Tongue (tissue), 2 donors: Measurements from ENCODE around the gene VEGFB. TPM values are rescaled to one million over a fixed set of nuclear protein-coding genes. Genes with fewer than 3 reads are reported as not detected.

Experiments
- DNase-seq: peaks from one replicate; pipeline ENCODE4 v3.0.0-alpha.2; 2015
- total RNA-seq: library from RNA; depleted of rRNA; stranded (reverse); fragments of >200 nt; gene quantifications from one replicate; pipeline ENCODE4 v1.2.3, GENCODE V29; 2014

The VEGFB gene
- total RNA-seq, 1 donor from 2014 or later: 46.5 TPM

GRCh38 chr11:64262271-64263002, 28.1 kb downstream of the VEGFB start:
- DNase-seq: no peak

DNA sequence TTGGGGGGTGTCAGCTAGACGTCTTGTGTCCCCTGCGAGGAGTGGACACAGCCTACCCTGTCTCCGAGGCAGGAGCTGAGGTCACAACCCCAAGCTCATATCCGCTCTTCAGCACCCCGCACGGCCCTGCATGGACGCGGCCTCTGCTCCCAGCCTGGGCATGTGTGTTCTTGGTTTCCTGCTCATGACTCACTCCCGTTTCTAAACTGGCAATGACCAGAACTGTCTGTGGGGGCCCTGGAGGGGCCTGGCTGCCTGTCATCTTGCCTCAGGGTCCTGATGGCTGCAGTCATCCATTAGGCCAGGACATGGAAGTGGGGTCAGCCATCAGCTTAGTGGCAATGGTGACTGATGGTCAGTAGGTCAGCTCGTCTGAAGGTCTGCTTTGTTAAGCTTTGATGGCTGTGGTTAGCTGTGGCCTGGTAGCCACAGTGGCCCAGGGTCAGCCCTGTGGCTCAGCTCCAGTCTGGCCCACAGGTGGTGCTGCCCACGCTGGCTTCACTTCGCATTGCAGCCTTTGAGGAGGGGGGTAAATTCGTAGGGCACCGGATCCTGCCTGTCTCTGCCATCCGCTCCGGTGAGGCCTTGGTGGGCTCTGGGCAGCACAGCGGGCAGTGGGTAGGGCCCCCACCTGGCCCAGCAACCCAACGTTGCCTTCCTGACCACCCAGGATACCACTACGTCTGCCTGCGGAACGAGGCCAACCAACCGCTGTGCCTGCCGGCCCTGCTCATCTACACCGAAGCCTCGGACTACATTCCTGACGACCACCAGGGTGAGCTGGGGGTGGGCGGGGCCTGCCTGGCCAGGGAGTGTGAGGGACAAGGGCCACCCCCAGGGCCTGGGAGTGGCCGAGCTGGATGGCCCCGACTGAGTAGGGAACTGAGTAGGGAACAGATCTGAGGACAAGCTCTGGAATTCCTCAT, 28.9 kb downstream of the VEGFB start:
- DNase-seq: no peak

DNA sequence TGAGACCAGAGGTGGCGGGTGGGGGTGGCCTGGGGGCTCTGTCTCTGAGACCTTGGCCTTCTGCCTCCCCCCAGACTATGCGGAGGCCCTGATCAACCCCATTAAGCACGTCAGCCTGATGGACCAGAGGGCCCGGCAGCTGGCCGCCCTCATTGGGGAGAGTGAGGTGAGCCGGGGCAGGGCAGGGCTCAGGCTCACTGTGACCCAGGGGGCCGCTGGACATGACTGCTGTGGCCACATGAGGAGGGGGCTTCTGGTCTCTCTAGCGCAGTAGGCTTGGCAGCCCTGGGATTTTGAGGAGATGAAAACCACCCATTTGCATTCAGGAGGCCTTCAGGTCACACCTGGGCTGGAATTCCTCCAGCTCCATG, 29.5 kb downstream of the VEGFB start:
- no peak for DNase-seq

DNA sequence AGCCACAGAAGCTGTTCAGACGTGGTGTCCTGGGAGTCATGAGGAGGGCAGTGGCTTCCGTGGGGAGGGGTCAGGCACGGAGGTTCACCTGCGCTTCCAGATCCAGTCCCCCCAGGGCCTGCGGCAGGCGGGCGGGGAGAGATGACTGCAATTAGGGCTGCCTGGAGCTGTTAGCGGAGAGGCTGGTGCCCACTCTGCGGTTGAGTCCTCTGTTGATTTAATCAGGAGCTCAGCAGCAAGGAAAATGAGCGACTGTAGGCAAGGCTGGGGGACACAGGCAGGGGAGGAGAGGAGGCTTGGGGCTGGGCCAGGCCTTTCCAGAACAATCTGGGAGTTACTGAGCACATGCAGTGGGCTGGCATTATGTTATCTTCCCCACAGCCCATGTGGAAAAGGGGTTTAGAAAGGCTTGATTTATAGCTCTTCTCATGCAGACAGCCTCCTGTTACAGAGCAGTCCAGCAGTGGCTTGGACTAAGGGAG, 30.0 kb downstream of the VEGFB start:
- no peak for DNase-seq

DNA sequence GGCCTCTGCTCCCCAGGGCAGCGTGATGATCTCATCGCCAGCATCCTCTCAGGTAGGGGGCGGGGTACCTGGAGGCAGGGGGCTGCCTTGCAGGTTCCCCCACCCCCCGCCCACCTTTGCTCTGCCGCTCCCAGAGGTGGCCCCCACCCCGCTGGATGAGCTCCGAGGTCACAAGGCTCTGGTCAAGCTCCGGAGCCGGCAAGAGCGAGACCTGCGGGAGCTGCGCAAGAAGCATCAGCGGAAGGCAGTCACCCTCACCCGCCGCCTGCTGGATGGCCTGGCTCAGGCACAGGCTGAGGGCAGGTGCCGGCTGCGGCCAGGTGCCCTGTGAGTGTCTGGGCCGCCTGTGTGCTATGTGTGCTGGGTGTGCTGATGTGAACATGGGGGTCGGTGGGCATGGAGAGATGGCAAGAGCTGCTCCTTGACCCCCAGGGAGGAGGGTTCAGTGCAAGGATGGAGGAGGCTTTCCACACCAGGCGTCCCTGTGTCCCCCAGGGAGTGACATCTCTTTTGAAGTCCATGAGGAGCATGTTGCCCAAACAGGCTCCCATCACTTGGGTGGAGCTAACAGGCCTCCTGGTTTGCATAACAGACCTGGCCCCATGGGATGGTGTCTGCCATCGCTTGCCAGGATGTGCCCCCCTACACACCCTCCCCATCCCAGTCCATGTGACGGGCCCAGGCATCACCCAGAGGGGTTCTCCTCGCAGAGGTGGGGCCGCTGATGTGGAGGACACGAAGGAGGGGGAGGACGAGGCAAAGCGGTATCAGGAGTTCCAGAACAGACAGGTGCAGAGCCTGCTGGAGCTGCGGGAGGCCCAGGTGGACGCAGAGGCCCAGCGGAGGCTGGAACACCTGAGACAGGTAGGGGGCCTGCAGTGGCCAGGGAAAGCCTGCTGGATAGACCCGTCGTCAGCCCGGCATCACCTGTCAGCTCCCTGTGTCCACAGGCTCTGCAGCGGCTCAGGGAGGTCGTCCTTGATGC, 31.1 kb downstream of the VEGFB start:
- DNase-seq: no peak

- DNase-seq: no peak
Measured at GRCh38 chr11:64266339-64266738, 32.0 kb downstream of the VEGFB start.

DNA sequence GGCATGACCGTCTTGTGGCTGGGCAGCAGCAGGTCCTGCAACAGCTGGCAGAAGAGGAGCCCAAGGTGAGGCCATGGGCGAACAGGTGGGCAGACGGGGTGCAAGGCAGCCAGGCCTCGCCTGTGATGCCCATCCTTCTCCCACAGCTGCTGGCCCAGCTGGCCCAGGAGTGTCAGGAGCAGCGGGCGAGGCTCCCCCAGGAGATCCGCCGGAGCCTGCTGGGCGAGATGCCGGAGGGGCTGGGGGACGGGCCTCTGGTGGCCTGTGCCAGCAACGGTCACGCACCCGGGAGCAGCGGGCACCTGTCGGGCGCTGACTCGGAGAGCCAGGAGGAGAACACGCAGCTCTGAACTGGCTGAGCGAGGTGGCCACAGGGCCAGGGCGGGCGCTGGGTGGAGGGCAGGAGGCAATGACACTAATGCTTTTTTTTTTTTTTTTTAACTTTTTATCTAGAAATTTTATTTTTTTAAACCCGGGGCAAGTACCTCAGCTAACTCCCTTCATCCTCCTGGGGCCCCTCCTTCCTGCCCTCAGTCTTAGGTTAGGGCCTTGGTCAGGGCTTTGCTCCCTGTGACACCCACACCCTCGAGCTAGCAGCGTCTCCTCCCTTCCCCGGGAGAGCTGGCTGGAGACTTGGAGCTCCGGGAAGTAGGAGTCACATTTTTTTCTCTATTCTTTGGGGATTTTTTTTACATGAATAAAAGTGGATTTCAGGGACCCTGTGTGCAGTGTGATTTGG, 33.0 kb downstream of the VEGFB start:
- DNase-seq: no peak

DNA sequence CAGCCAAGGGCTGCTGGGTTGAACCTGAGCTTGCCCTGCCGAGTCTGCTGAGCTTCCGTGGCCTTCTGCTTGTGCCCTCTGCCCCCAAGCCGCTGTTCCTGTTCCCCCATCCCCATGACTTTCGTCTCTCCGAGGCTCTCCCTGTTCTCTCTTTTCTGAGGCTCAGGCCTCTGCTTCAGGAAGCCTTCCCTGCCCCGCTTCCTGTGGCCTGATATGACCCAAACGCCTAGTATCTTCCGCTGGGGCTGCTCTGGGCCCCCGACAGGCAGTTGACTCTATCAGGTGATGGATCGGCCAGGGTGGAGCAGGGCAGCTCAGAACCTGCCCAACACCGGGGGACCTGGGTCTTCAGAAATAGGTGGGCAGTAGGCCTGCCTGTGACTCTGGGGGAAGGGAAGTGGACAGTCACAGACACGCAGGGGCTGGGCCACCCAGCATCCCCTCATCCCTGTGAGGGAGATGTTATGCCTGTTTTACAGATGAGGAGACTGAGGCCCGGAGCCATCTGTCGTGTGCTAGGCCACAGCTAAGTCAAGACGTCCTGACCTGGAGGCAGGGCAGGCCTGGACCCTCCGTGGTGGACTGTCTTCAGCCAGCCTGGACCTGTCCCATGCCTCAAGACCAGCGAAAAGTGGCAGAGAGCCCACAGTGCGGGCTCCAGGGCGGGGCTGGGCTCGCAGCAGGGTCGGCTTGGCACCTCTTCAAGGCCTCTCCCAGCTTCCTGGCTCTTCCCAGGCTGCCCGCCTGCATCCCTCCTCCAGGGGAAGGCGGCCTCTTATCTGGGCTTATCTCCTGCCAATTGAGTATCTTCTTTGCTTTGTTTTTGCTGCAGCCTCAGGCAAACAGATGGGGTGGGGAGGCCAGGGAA, 33.9 kb downstream of the VEGFB start:
- peak; percentile 62 for DNase-seq

DNA sequence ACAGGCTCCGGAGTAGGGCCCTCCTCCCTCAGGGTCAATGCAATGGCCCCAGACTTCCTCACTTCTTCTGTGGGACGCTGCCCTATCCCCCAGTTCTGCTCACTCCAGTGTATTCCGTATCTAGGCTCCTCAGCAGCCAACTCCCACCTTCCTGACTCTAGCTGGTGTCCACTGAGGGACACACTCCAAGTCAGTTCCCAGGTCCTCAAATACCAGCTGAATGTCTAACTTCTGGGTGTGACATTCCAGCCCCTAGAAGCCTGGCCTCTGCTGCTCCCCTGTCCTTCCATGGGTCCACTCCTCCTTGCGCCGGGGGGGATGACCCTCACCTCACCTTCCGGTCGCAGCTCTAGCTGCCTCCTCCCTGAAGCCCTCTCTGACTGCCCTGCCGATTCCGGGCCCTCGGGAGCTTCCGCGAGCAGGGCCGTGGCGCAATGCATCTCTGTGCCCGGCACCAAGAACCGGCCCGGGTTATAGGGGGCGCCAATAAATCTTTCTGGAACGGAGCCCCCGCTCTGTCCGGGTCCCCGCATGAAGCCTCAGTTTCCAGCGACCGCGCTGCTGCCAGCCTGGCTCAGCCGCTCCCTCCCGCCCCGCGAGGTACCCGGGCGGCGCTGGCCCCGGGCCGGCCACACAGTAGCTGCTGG, 34.6 kb downstream of the VEGFB start:
- DNase-seq: no peak

GRCh38 chr11:64269540-64270220, 35.3 kb downstream of the VEGFB start:
- peak; percentile 100 for DNase-seq

DNA sequence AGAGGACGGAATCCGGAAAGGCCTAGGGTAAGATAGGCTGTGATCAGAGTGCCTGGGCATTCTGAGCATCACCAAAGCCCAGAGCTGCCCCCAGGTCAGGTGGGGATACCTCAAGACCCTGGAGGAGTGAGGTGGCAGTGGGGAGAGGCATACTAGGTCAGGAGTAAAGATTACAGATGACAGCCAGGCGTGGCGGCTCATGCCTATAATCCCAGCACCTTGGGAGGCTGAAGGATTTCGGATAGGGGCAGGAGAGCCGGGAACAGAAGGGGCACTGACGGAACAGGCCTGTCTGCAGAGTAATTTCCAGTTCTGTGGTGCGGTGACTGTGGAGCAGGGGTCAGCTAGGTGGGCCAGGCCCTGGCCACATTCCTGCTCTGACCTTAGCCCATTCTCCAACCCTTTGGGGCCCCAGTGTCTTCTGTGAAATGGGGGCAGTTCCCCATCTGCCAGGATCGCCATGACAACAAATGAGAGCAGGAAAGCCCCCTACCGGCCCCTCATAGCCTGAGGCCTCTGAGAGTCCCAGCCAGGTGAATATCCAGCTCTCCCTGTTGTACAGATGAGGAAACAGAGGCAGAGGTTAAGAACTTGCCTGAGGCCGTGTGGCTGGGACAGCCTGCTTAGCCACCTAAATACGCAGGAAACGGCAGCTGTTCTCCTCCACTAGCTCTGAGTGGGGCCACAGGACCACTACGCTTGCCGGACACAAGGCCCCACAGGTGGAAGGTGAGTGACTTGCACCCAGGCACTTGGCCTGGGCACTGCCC, 40.8 kb downstream of the VEGFB start:
- no peak for DNase-seq

DNA sequence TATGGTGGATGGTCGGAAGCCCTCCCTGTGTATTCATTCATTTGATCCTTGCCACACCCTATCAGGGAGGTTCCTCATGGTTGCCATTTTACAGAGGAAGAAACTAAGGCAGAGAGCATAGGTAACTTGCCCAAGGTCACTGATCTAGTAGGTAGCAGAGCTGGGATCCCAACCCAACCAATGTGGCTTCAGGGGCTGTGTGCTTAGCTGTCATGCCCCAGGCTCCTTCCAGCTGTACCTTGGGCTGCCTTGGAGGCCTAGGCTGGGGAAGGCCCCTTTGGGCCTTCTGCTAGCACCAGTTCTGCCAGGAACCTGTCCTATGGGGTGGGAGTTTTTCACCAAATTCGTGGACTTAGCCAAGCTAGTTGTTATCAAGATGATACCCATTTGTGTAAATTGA, 41.5 kb downstream of the VEGFB start:
- no peak for DNase-seq

DNA sequence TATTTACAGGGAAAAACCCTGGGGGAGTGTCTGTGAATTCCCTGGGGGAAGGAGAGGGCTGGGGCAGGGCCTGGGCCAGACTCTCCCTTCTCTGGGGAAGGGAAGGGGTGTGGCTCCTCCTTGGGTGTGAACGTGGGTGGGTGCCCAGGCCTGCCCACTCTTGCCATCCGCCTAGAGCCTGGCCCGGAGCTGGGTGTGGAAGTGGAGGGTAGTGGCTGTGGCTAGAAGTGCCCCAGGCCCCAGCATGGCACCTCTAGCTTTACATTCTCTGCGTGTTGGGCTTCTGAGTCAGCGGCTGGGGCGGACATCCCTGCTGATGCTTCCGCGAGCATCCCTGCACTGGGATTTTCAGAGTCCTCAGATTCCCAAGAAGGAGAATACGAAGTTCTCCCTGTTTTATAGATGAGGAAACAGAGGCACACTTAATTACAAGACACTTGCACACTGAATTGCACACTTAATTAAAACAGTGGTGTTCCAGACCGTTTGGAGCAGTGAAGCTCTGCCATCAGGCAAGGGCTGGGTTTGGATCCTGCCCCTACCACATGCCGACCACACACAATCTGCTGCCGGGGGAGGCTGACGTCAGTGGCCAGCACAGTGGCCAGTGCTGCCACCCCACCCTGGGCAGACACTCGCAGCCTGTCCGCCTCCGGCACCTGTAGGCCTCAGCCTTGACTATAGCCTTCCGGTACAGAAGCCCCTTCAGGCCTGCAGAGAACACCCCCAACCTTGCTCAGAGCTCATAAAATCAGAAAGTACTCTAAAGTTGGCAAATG, 42.5 kb downstream of the VEGFB start:
- no peak for DNase-seq

GRCh38 chr11:64278576-64279190, 44.3 kb downstream of the VEGFB start:
- no peak for DNase-seq

GRCh38 chr11:64281957-64282770, 47.8 kb downstream of the VEGFB start:
- no peak for DNase-seq

DNA sequence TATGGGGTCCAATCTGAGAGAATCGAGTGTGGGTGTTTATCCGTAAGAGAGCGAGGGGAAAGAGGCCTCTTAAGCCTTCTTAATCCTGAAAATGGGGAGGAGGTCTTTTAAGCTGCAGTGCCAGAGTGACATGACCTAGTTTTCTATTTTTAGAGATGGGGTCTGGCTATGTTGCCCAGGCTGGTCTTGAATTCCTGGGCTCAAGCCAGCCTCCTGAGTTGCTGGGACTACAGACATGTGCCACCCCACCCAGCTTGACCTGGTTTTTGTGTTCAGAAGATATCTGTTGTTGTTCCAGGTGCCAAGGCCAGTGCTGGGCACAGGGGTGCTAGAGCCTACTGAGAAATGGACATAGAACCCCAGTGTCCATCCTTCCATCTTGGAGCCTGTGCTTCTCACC, 48.7 kb downstream of the VEGFB start:
- DNase-seq: no peak
